ENCODE measurements around the gene C3orf20.

C3orf20 gene

DNA sequence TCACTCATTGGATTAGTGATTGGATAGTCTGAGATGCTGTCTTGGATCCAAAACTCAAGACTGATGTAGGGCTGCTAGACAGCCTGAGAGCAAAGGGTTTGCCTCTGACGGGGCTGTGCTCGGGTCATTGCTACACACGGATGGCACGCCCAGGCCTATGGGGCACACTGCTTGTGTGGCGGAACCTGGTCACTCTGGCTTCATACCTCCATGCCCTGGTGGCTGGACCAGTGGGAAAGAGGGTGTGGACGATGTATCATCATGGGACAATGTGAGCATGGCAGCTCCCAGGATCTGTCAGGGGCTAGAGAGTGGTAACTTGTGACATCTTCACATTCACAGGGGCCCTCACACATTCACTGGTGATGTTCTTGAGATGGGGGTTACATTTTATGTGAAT lies 41.5 kb upstream of the C3orf20 start:
- H3K9me3 ChIP-seq (ENCODE audit: low read depth, low read length): no peaks in the 10 kb centered on the region
- no peak overlapping the region for H3K4me3 ChIP-seq
- no peak overlapping the region for H3K9ac ChIP-seq (ENCODE audit: insufficient read length)
- H3K27ac ChIP-seq: no peak overlapping the region
- no peaks in the 10 kb centered on the region for H3K36me3 ChIP-seq (ENCODE audit: insufficient read depth, low read length)
- TF ChIP-seq POLR2AphosphoS5 (IDR thresholded peaks at IDR 0.05; ENCODE audit: borderline replicate concordance, low read depth, low read length) (no peak), FOXP2 (optimal IDR thresholded peaks at IDR 0.05; ENCODE audit: control extremely low read depth, extremely low read length, insufficient read depth) (no peak), EZH2 (IDR thresholded peaks at IDR 0.05) (no peak)
- no peak for DNase-seq (ENCODE audit: low read depth, low spot score)

DNA sequence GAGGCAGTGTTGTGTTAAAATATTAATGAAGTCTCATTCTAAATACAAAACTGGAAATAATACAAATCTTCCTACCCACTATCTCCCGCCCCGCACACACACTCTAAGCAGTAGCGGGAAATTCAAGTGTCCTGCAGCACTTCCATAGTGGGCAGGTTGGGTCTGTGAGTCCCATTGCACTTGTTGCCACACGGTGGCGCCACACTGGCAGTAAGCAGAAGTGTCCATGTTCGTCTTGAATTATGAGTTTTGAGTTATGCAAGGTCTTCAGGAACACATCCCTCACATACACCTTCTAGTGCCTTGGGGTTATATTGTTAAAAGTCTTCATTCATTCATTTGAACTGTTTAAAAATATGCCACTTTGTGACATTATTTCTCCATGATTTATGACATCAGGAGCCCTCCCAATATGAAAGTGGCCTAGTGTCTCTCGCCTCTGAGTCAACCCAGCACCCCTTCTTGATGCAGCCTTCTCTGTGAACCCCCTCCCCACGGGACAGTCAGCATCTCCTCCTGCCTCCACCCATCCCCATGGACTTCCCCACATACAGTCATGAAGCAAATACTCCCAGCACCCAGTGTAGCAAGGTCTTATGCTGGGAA lies 41.0 kb upstream of the C3orf20 start:
- TF ChIP-seq POLR2AphosphoS5 (IDR thresholded peaks at IDR 0.05; ENCODE audit: borderline replicate concordance, low read depth, low read length) (no peak), FOXP2 (optimal IDR thresholded peaks at IDR 0.05; ENCODE audit: control extremely low read depth, extremely low read length, insufficient read depth) (no peak), EZH2 (IDR thresholded peaks at IDR 0.05) (no peak)
- no peaks in the 10 kb centered on the region for H3K9me3 ChIP-seq (ENCODE audit: low read depth, low read length)
- no peak for DNase-seq (ENCODE audit: low read depth, low spot score)
- no peak overlapping the region for H3K4me3 ChIP-seq
- H3K36me3 ChIP-seq (ENCODE audit: insufficient read depth, low read length): no peaks in the 10 kb centered on the region
- no peak overlapping the region for H3K9ac ChIP-seq (ENCODE audit: insufficient read length)
- no peak overlapping the region for H3K27ac ChIP-seq

DNA sequence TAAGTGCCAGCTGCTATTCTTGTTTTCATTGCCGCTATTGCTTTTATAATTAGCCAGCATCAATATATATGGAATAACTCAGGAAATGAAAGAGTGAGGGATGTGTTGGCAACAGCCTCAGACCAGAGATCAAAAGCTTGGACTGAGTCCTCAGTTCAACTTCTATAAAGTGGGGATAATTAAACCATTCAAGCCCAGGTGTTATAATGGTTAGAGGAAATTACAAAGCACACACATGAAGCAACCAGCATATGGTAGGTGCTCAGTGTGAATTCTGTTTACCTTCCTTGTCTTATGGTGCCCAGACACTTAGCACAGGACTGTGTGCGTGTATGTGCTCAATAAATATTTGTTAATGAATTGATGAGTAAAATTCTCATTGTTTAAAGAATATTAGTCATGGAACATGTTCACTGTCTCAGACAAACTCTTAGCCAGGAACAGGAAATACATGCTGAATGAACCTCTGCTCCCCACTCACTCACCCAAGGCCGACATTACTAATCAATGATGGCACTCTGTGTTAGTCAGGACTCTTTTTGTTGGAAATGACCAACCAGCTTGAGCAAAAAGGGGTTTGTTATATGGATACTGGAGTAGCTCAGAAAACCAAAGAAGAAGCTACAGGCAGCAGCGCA lies 40.1 kb upstream of the C3orf20 start:
- Histone ChIP-seq H3K9ac (ENCODE audit: insufficient read length) (no peak overlapping the region), H3K9me3 (ENCODE audit: low read depth, low read length) (no peaks in the 10 kb centered on the region), H3K36me3 (ENCODE audit: insufficient read depth, low read length) (no peaks in the 10 kb centered on the region), H3K4me3 (no peak overlapping the region), H3K27ac (no peak overlapping the region)
- TF ChIP-seq EZH2 (IDR thresholded peaks at IDR 0.05) (no peak), FOXP2 (optimal IDR thresholded peaks at IDR 0.05; ENCODE audit: control extremely low read depth, extremely low read length, insufficient read depth) (no peak), POLR2AphosphoS5 (IDR thresholded peaks at IDR 0.05; ENCODE audit: borderline replicate concordance, low read depth, low read length) (no peak)
- no peak for DNase-seq (ENCODE audit: low read depth, low spot score)

DNA sequence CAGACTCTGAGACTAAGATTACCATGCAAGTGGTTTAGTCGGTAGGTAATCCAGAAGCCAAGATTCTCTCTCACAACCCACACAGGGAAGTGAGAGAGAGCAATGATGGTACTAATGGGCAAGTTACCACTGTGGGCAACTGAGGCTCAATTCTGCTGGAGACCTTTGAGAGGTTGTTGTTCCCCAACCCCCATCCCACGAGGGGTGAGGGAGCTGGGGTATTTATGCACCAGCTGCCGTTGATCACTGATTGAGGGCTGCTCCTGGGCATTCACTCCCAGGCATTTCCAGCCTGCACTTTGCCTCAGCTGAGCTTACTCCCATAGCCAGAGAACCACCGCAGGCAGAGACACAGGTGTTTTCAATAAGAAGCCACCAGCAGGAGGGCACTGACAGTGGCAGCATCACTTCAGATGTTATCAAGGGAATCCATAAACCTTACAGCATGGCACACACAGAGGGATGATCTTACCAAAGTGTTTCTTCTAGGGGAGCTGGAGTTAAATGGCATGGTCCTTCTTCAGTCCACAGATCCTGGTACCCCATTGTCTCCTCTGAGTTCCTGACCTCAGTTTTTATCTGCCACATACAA lies 38.3 kb upstream of the C3orf20 start:
- H3K36me3 ChIP-seq (ENCODE audit: insufficient read depth, low read length): no peaks in the 10 kb centered on the region
- no peak overlapping the region for H3K4me3 ChIP-seq
- no peaks in the 10 kb centered on the region for H3K9me3 ChIP-seq (ENCODE audit: low read depth, low read length)
- DNase-seq (ENCODE audit: low read depth, low spot score): no peak
- H3K27ac ChIP-seq: no peak overlapping the region
- H3K9ac ChIP-seq (ENCODE audit: insufficient read length): no peak overlapping the region
- TF ChIP-seq FOXP2 (optimal IDR thresholded peaks at IDR 0.05; ENCODE audit: control extremely low read depth, extremely low read length, insufficient read depth) (no peak), EZH2 (IDR thresholded peaks at IDR 0.05) (no peak), POLR2AphosphoS5 (IDR thresholded peaks at IDR 0.05; ENCODE audit: borderline replicate concordance, low read depth, low read length) (no peak)

DNA sequence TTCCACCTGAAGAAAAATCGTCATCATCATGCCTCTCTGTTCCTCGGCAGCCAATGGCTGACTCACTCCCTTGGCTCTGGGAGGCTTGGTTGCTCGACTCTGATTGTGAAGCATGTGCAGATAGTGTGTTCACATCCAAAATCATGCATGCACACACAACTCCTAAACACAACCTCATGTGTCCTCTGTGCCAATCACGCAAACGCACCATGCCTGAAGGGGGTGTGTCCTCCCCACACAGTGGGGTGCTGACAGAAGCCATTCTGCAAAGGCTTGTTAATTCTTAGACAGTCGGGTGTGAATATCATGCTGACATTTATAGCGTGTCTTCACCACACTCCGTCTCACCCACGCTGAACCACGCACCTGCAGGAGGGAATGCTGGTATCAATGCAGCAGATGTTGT lies 34.8 kb upstream of the C3orf20 start:
- no peak for DNase-seq (ENCODE audit: low read depth, low spot score)
- no peak overlapping the region for H3K9ac ChIP-seq (ENCODE audit: insufficient read length)
- TF ChIP-seq POLR2AphosphoS5 (IDR thresholded peaks at IDR 0.05; ENCODE audit: borderline replicate concordance, low read depth, low read length) (no peak), FOXP2 (optimal IDR thresholded peaks at IDR 0.05; ENCODE audit: control extremely low read depth, extremely low read length, insufficient read depth) (no peak), EZH2 (IDR thresholded peaks at IDR 0.05) (no peak)
- H3K27ac ChIP-seq: no peak overlapping the region
- no peaks in the 10 kb centered on the region for H3K36me3 ChIP-seq (ENCODE audit: insufficient read depth, low read length)
- H3K9me3 ChIP-seq (ENCODE audit: low read depth, low read length): no peaks in the 10 kb centered on the region
- H3K4me3 ChIP-seq: no peak overlapping the region

DNA sequence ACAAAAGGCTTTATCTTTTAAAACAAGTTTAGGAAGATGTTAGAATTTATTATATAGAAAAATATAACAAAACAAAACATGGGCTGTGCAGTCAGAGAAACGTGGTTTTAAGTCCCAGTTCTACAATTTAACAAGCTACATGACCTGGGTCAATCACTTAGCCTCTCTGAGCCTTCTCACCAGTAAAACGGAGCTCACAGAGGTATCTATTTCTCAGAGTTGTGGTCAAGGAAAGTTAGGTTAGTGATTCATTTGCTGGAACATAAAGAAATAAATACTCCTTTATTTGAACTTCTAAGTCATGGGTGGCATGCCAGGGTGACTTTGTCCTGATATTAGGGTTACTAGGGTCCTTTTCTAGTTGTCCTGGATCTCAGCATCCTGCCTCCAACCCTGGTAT lies 34.2 kb upstream of the C3orf20 start:
- Histone ChIP-seq H3K9me3 (ENCODE audit: low read depth, low read length) (no peaks in the 10 kb centered on the region), H3K9ac (ENCODE audit: insufficient read length) (no peak overlapping the region), H3K27ac (no peak overlapping the region), H3K4me3 (no peak overlapping the region), H3K36me3 (ENCODE audit: insufficient read depth, low read length) (no peaks in the 10 kb centered on the region)
- DNase-seq (ENCODE audit: low read depth, low spot score): no peak
- TF ChIP-seq FOXP2 (optimal IDR thresholded peaks at IDR 0.05; ENCODE audit: control extremely low read depth, extremely low read length, insufficient read depth): no peak
- no peak for TF ChIP-seq POLR2AphosphoS5 (IDR thresholded peaks at IDR 0.05; ENCODE audit: borderline replicate concordance, low read depth, low read length)
- no peak for TF ChIP-seq EZH2 (IDR thresholded peaks at IDR 0.05)

DNA sequence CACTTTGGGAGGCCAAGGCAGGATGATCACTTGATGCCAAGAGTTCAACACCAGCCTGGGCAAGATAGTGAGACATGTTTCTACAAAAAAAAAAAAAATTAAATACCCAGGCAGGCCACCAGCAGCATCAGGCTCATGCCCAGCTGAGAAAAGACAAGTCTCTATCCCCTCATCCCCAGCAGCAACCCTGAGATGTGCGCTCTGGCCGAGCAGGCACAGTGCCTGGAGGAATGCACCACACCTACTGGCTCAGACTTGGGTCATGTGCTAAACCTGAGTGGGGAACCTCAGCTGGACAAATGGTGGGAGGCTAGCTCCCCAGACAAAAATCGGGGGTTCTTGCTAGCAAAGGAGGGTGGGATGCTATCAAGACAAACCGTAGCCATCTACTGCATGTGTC lies 33.6 kb upstream of the C3orf20 start:
- H3K27ac ChIP-seq: no peak overlapping the region
- TF ChIP-seq FOXP2 (optimal IDR thresholded peaks at IDR 0.05; ENCODE audit: control extremely low read depth, extremely low read length, insufficient read depth): no peak
- TF ChIP-seq POLR2AphosphoS5 (IDR thresholded peaks at IDR 0.05; ENCODE audit: borderline replicate concordance, low read depth, low read length): no peak
- TF ChIP-seq EZH2 (IDR thresholded peaks at IDR 0.05): no peak
- H3K9ac ChIP-seq (ENCODE audit: insufficient read length): no peak overlapping the region
- no peak for DNase-seq (ENCODE audit: low read depth, low spot score)
- no peak overlapping the region for H3K4me3 ChIP-seq
- no peaks in the 10 kb centered on the region for H3K9me3 ChIP-seq (ENCODE audit: low read depth, low read length)
- H3K36me3 ChIP-seq (ENCODE audit: insufficient read depth, low read length): no peaks in the 10 kb centered on the region

DNA sequence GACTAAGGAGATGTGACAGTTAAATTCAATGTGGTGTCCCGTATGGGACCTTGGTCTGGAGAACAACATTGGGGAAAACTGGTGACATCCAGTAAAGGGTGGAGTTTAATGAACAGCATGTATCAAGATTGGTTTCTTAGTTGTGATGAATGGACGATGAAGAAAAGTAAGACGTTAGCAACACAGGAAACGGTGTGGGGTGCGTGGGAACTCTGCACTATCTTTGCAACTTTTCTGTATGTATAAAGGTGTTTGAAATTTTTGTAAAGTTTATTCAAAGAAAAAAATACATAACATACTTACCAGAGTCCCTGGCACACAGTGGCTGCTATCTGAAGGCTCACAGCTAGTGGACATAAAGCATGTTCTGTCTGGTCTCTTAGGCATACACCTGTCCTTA lies 29.5 kb upstream of the C3orf20 start:
- Histone ChIP-seq H3K9ac (ENCODE audit: insufficient read length) (no peak overlapping the region), H3K36me3 (ENCODE audit: insufficient read depth, low read length) (no peaks in the 10 kb centered on the region), H3K9me3 (ENCODE audit: low read depth, low read length) (no peaks in the 10 kb centered on the region), H3K4me3 (no peak overlapping the region), H3K27ac (no peak overlapping the region)
- no peak for DNase-seq (ENCODE audit: low read depth, low spot score)
- TF ChIP-seq POLR2AphosphoS5 (IDR thresholded peaks at IDR 0.05; ENCODE audit: borderline replicate concordance, low read depth, low read length) (no peak), EZH2 (IDR thresholded peaks at IDR 0.05) (no peak), FOXP2 (optimal IDR thresholded peaks at IDR 0.05; ENCODE audit: control extremely low read depth, extremely low read length, insufficient read depth) (no peak)

Measured in SK-N-MC (cell line).